ENCODE measurements around the gene ACTRT2. TPM values are rescaled to one million over a fixed set of nuclear protein-coding genes. Genes with fewer than 3 reads are reported as not detected.

Gene ACTRT2
- total and polyA plus RNA-seq, 2 of the 8 experiments (the other 6 are each of a cell fraction or from before 2014, with no cell fraction given), result not detected

DNA sequence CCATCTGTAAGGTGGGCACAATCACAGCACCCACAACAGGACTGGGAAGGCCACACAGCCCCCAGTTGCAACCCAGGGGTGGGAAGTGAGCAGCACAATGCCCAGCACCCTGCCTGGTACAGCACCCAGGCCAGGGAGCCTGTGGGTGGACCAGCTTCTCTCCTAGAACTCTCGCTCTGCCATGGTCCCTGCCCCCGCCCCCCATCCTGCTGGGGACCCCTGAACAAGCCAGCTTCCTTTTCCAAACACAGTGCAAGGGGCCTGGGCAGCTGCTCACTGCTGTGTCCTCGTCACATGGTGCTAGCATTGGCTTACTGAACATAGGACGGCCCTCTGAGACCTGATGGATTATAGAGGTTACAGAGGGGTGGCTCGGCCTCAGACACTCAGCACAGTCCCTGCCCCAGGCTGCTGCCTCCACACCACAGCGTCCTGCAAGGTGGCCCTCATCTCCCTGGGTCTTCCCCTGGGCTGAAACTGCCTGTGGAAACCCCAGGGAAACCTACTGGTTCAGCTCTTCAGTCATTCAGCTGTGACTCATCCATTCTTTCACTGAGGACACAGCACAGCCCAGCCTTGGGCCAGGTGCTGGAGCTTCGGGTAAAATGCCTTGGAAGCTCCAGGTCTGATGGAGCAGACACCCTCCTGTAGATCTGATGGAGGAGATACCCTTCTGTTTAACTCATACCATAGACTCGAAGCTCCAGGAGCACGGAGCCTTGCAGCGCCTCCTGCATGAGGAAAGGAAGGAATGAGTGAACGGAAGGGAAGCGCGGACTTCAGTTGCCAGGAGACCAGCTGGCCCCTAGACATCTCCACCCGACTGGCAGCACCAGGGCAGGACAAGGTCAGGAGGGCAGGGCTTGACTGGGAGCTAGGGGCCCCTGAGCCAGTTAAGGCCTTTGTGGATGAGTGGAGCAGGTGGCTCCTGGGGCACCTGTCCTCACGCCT is 39.6 kb downstream of the ACTRT2 start:
- FAIRE-seq, result no peak
- H2BK120ac ChIP-seq (replicated peaks; ENCODE audit: low read depth, low read length), result no peak overlapping the region
- H3K18ac ChIP-seq (ENCODE audit: extremely low read depth, low read length), result no peak overlapping the region
- H3K9ac ChIP-seq (replicated peaks in 1 of 4; ENCODE audit: extremely low read depth in 1 of 4, low read depth in 3 of 4, low read length in 3 of 4), result no peak overlapping the region
- H4K5ac ChIP-seq (ENCODE audit: insufficient read length, low read depth, low read length), result no peak overlapping the region
- H3K4me1 ChIP-seq (replicated peaks in 1 of 4; ENCODE audit: control insufficient read depth in 3 of 4, insufficient read depth in 4 of 4, low read length in 3 of 4), result peaks cover 0 to 23% (median 11%) of the 10 kb centered on the region in 4 experiments; a peak in 4 of 7 replicates
- no peak overlapping the region for H3K14ac ChIP-seq (ENCODE audit: insufficient read length)
- H3K4ac ChIP-seq (replicated peaks; ENCODE audit: insufficient read length, low read depth, low read length), result no peak overlapping the region
- H3K27ac ChIP-seq (ENCODE audit: low read depth, low read length), result no peak overlapping the region
- no peak overlapping the region for H3K23ac ChIP-seq (ENCODE audit: insufficient read length)
- H3K23me2 ChIP-seq (ENCODE audit: low read depth, low read length), result peaks cover 4% of the 10 kb centered on the region; the same call in 1 of the 2 replicates
- H4K20me1 ChIP-seq (replicated peaks in 1 of 2; ENCODE audit: control insufficient read depth in 1 of 2, insufficient read depth in 2 of 2, low read length in 2 of 2), result peaks cover 0 to 5% of the 10 kb centered on the region in 2 experiments
- H3K56ac ChIP-seq (replicated peaks; ENCODE audit: insufficient read length, low read depth, low read length), result no peak overlapping the region
- H3K36me3 ChIP-seq (ENCODE audit: control insufficient read depth in 2 of 4, insufficient read depth in 4 of 4, low read length in 3 of 4), result no peaks in the 10 kb centered on the region; a peak in 1 of 8 replicates
- no peaks in the 10 kb centered on the region for H3K79me1 ChIP-seq (ENCODE audit: low read depth, low read length)
- H4K8ac ChIP-seq (ENCODE audit: extremely low read depth, insufficient read depth, low read length), result no peak overlapping the region; the same call in 1 of the 2 replicates
- peaks cover 0 to 8% of the 10 kb centered on the region in 2 experiments; a peak in 2 of 4 replicates for H3K9me3 ChIP-seq (ENCODE audit: insufficient read depth in 2 of 2, low read depth in 1 of 2, low read length in 1 of 2)
- no peak overlapping the region for H3K4me3 ChIP-seq (ENCODE audit: extremely low read depth in 1 of 4, insufficient read depth in 2 of 4, low read depth in 3 of 4, low read length in 4 of 4)
- no peak overlapping the region for H2AFZ ChIP-seq (ENCODE audit: low read length)
- TF ChIP-seq RFX5 (IDR thresholded peaks at IDR 0.05; ENCODE audit: borderline replicate concordance, low read depth, low read length), result no peak
- no peak for TF ChIP-seq KDM1A (IDR thresholded peaks at IDR 0.05; ENCODE audit: borderline replicate concordance, low read length)
- no peak for TF ChIP-seq MAFK (IDR thresholded peaks at IDR 0.05; ENCODE audit: low read depth, low read length)
- no peak for TF ChIP-seq SUZ12 (IDR thresholded peaks at IDR 0.05; ENCODE audit: low read length)
- no peaks in the 10 kb centered on the region for H3K79me2 ChIP-seq (ENCODE audit: control insufficient read depth in 1 of 2, insufficient read depth in 2 of 2, low read length in 2 of 2)
- no peak overlapping the region for H3K4me2 ChIP-seq (ENCODE audit: insufficient read depth in 1 of 2, low read depth in 2 of 2, low read length in 2 of 2)
- no peak overlapping the region for H2BK15ac ChIP-seq (ENCODE audit: low read length)
- no peak overlapping the region for H2AK5ac ChIP-seq (ENCODE audit: low read depth, low read length)
- H2BK20ac ChIP-seq (ENCODE audit: low read length), result no peak overlapping the region
- no peak overlapping the region for H2BK5ac ChIP-seq (ENCODE audit: low read depth, low read length)
- 78% methylated on average over 14 of the region's 15 CpGs; no CpG with 5 or more reads in 1 of the 2 experiments for WGBS, 2 experiments (ENCODE audit: extremely low coverage in 1 of 2, insufficient coverage in 1 of 2, insufficient read length in 1 of 2, insufficient replicate concordance in 2 of 2, low coverage in 1 of 2, low lambda C conversion rate in 2 of 2, missing lambda C conversion rate in 1 of 2)
- ChIA-PET CTCF (ENCODE audit: partially characterized antibody) (interaction anchor here (0.6 to 1.1 kb wide), 2 partner anchors 82 to 223 kb away, joined by 3 to 4 read pairs; no protein-coding TSS in a partner anchor), POLR2A (ENCODE audit: partially characterized antibody) (no interaction called here)
- H4K91ac ChIP-seq (replicated peaks; ENCODE audit: insufficient read length, low read length), result no peak overlapping the region
- DNase-seq (ENCODE audit: low read depth in 1 of 2, low spot score in 2 of 2), result no peak
- peaks cover 45 to 56% (median 53%) of the 10 kb centered on the region in 4 experiments for H3K27me3 ChIP-seq (replicated peaks in 1 of 4; ENCODE audit: control insufficient read depth in 3 of 4, extremely low read depth in 1 of 4, insufficient read depth in 3 of 4, low read length in 3 of 4)
- no peak overlapping the region for H2BK12ac ChIP-seq (ENCODE audit: low read depth, low read length)

All from H1 (cell line).